HCT116 (cell line): ENCODE measurements around the gene SLC39A5. TPM values are rescaled to one million over a fixed set of nuclear protein-coding genes. Genes with fewer than 3 reads are reported as not detected.

Experiments used
- ATAC-seq: fragments of 200-7000 bp; cut with Tn5 transposase; 2 replicates; pipeline ENCODE4 v1.9.1; 2020; ENCODE audit warnings: mild to moderate bottlenecking, moderate library complexity
- BruUV-seq: library from RNA; stranded (reverse); fragments of 400-500 nt; replicated peaks from 2 replicates; lab custom pipeline; 2021; lab: Mats Ljungman, UMichigan
- CTCF ChIA-PET: fragments of 300-600 bp; sonication (Branson Sonifier 250); formaldehyde crosslinking; loops from one replicate; lab custom pipeline; 2021; ENCODE audit warnings: antibody characterized with exemption; lab: Charles Lee
- POLR2A ChIA-PET: fragments of 300-600, 350-600 bp; sonication (Branson Sonifier 250); formaldehyde crosslinking; loops from one replicate; lab custom pipeline; 2021; ENCODE audit warnings: antibody characterized with exemption; lab: Charles Lee
- RAD21 ChIA-PET, 2 experiments: fragments of 300-600 bp; sonication (Branson Sonifier 250); formaldehyde crosslinking; loops; one replicate each; lab custom pipeline; 2023; ENCODE audit warnings: low total read pairs in 2 of 2; ENCODE audit not compliant: uncharacterized antibody in 2 of 2, unreplicated experiment in 2 of 2, low non-redundant PET in 1 of 2; lab: Charles Lee
- DNase-seq: peaks from one replicate; pipeline ENCODE4 v3.0.0-alpha.2; 2010; ENCODE audit warnings: low read depth, low spot score
- H2AFZ ChIP-seq: fragments of 200-600 bp; shearing (Covaris generic), sonication (generic); 2 replicates; pipeline ENCODE4 v1.6.1; 2017; ENCODE audit warnings: low read depth, mixed run types, mixed read lengths, antibody characterized with exemption, low read length; ENCODE audit not compliant: poor library complexity, severe bottlenecking
- H3K27ac ChIP-seq: 2 replicates; pipeline ENCODE4 v1.5.1; 2012; ENCODE audit warnings: low read depth, low read length
- H3K27me3 ChIP-seq: fragments of 200-600 bp; sonication (generic); 2 replicates; pipeline ENCODE4 v1.6.1; 2016; ENCODE audit warnings: mixed run types, low read length, mixed read lengths; ENCODE audit not compliant: insufficient read depth
- H3K36me3 ChIP-seq, 2 experiments: fragments of 200-500 bp in 1 of 2; fragments of 200-600 bp in 1 of 2; sonication (Bioruptor generic) in 1 of 2; sonication (generic) in 1 of 2; 2 replicates each; pipeline versions ENCODE4 v1.5.1 to v1.6.1; 2014 to 2016; ENCODE audit warnings: low read length in 2 of 2, inconsistent platforms in 1 of 2, mixed read lengths in 1 of 2, mixed run types in 1 of 2; ENCODE audit not compliant: insufficient read depth in 2 of 2, control insufficient read depth in 1 of 2
- H3K4me1 ChIP-seq, 2 experiments: fragments of 200-600 bp in 1 of 2; sonication (generic) in 1 of 2; 2 replicates each; pipeline versions ENCODE4 v1.5.1 to v1.6.1; 2012 to 2017; ENCODE audit warnings: low read length in 2 of 2, inconsistent platforms in 1 of 2, mild to moderate bottlenecking in 1 of 2, mixed read lengths in 1 of 2, mixed run types in 1 of 2, moderate library complexity in 1 of 2; ENCODE audit not compliant: insufficient read depth in 2 of 2, control insufficient read depth in 1 of 2
- H3K4me2 ChIP-seq: fragments of 200-600 bp; sonication (generic); 2 replicates; pipeline ENCODE4 v1.6.1; 2017; ENCODE audit warnings: mixed run types, low read length, mixed read lengths
- H3K4me3 ChIP-seq, 2 experiments: fragments of 200-600 bp in 1 of 2; sonication (generic) in 1 of 2; replicated peaks in 1 of 2; 2 replicates each; pipeline ENCODE4 v1.5.1; 2011 to 2016; ENCODE audit warnings: low read length in 2 of 2, control low read depth in 1 of 2, low read depth in 1 of 2, mild to moderate bottlenecking in 1 of 2, mixed read lengths in 1 of 2, mixed run types in 1 of 2
- H3K79me2 ChIP-seq: fragments of 200-600 bp; sonication (generic); 2 replicates; pipeline ENCODE4 v1.6.1; 2017; ENCODE audit warnings: mild to moderate bottlenecking, mixed run types, low read length, moderate library complexity, mixed read lengths; ENCODE audit not compliant: insufficient read depth
- H3K9ac ChIP-seq: fragments of 200-600 bp; sonication (generic); 2 replicates; pipeline ENCODE4 v1.6.1; 2016; ENCODE audit warnings: low read length, mixed read lengths
- H3K9me2 ChIP-seq: fragments of 200-600 bp; sonication (generic), shearing (Covaris generic); 2 replicates; pipeline ENCODE4 v1.6.1; 2017; ENCODE audit warnings: mixed run types, mild to moderate bottlenecking, moderate library complexity; ENCODE audit not compliant: insufficient read depth
- H3K9me3 ChIP-seq, 2 experiments: fragments of 200-500 bp in 1 of 2; fragments of 200-600 bp in 1 of 2; sonication (Bioruptor generic) in 1 of 2; sonication (generic) in 1 of 2; 2 replicates each; pipeline ENCODE4 v1.6.1; 2014 to 2017; ENCODE audit warnings: low read length in 2 of 2, mixed read lengths in 2 of 2, inconsistent platforms in 1 of 2, low read depth in 1 of 2, mild to moderate bottlenecking in 1 of 2, mixed run types in 1 of 2, moderate library complexity in 1 of 2; ENCODE audit not compliant: control insufficient read depth in 1 of 2, insufficient read depth in 1 of 2
- H4K20me1 ChIP-seq: fragments of 200-600 bp; sonication (generic), shearing (Covaris generic); 2 replicates; pipeline ENCODE4 v1.6.1; 2017; ENCODE audit warnings: mixed run types, mild to moderate bottlenecking, moderate library complexity; ENCODE audit not compliant: insufficient read depth
- ATF3 ChIP-seq: IDR thresholded peaks from 2 replicates; pipeline ENCODE4 v1.6.1; 2012
- CBX3 ChIP-seq: IDR thresholded peaks from 2 replicates; pipeline ENCODE4 v1.6.1; 2012; ENCODE audit warnings: low read depth
- CEBPB ChIP-seq: IDR thresholded peaks from 2 replicates; pipeline ENCODE4 v1.6.1; 2012; ENCODE audit warnings: low read depth
- EGR1 ChIP-seq: IDR thresholded peaks from 2 replicates; pipeline ENCODE4 v1.6.1; 2012; ENCODE audit warnings: low read depth
- ELF1 ChIP-seq: IDR thresholded peaks from 2 replicates; pipeline ENCODE4 v1.6.1; 2012; ENCODE audit warnings: low read depth, borderline replicate concordance
- EZH2phosphoT487 ChIP-seq: fragments of 200-600 bp; IDR thresholded peaks from 2 replicates; pipeline ENCODE4 v1.6.1; 2018; ENCODE audit warnings: antibody characterized with exemption, borderline replicate concordance
- JUND ChIP-seq: IDR thresholded peaks from 2 replicates; pipeline ENCODE4 v1.6.1; 2012
- POLR2A ChIP-seq: IDR thresholded peaks from 2 replicates; pipeline ENCODE4 v1.7.0; 2011; ENCODE audit warnings: borderline replicate concordance; ENCODE audit not compliant: insufficient read depth, insufficient read length; ENCODE audit errors: extremely low read depth
- POLR2AphosphoS5 ChIP-seq: IDR thresholded peaks from 2 replicates; pipeline ENCODE4 v1.6.1; 2011; ENCODE audit warnings: mild to moderate bottlenecking, low read depth, low read length, moderate library complexity
- RAD21 ChIP-seq: IDR thresholded peaks from 2 replicates; pipeline ENCODE4 v1.6.1; 2012; ENCODE audit warnings: low read depth, mild to moderate bottlenecking
- SP1 ChIP-seq: IDR thresholded peaks from 2 replicates; pipeline ENCODE4 v1.6.1; 2012; ENCODE audit warnings: low read depth
- SRF ChIP-seq: IDR thresholded peaks from 2 replicates; pipeline ENCODE4 v1.6.1; 2012; ENCODE audit warnings: low read depth
- TCF7L2 ChIP-seq: IDR thresholded peaks from 2 replicates; pipeline ENCODE4 v1.7.0; 2011; ENCODE audit warnings: borderline replicate concordance, inconsistent platforms; ENCODE audit not compliant: insufficient read depth, insufficient read length; ENCODE audit errors: extremely low read depth
- YY1 ChIP-seq: IDR thresholded peaks from 2 replicates; pipeline ENCODE4 v1.6.1; 2011; ENCODE audit warnings: low read length, low read depth, moderate library complexity, mild to moderate bottlenecking; ENCODE audit not compliant: insufficient replicate concordance; ENCODE audit errors: extremely low read depth
- ZBTB33 ChIP-seq: IDR thresholded peaks from 2 replicates; pipeline ENCODE4 v1.6.1; 2011; ENCODE audit warnings: mild to moderate bottlenecking, low read length, moderate library complexity; ENCODE audit not compliant: insufficient replicate concordance; ENCODE audit errors: extremely low read depth
- ZFX ChIP-seq: fragments of 450-650 bp; IDR thresholded peaks from 2 replicates; pipeline ENCODE4 v1.6.1; 2017
- ZNF274 ChIP-seq: fragments of 200-500 bp; sonication (Bioruptor generic); IDR thresholded peaks from 2 replicates; pipeline ENCODE4 v1.6.1; 2014; ENCODE audit warnings: mild to moderate bottlenecking, low read depth, low read length, inconsistent platforms
- intact Hi-C: fragments of 100-400 bp; cut with micrococcal nuclease; formaldehyde crosslinking; loops from 2 replicates; pipeline ENCODE4 v1.10.0; 2022
- total RNA-seq: library from RNA; stranded (reverse); gene quantifications from one replicate; pipeline ENCODE4 v1.2.1, GENCODE V29; 2021; ENCODE audit not compliant: unreplicated experiment
- TF ChIP-seq, protein P1 (sequence below), 3 experiments: fragments of 200-600 bp in 1 of 3; sonication (generic) in 1 of 3; IDR thresholded peaks in 2 of 3; conservative IDR thresholded peaks in 1 of 3; 2 replicates each; pipeline ENCODE4 v1.5.1; 2012 to 2017; ENCODE audit warnings: low read depth in 2 of 3, low read length in 2 of 3, antibody characterized with exemption in 1 of 3, borderline replicate concordance in 1 of 3, control low read depth in 1 of 3, mild to moderate bottlenecking in 1 of 3, mixed read lengths in 1 of 3, mixed run types in 1 of 3, moderate library complexity in 1 of 3; ENCODE audit not compliant: insufficient read depth in 1 of 3
- TF ChIP-seq, protein P2 (sequence below): IDR thresholded peaks from 2 replicates; pipeline ENCODE4 v1.6.1; 2012
- TF ChIP-seq, protein P3 (sequence below): IDR thresholded peaks from 2 replicates; pipeline ENCODE4 v1.6.1; 2012; ENCODE audit warnings: low read depth

Gene SLC39A5
- total RNA-seq, 1 experiment from 2014 or later: 0.66 TPM

DNA sequence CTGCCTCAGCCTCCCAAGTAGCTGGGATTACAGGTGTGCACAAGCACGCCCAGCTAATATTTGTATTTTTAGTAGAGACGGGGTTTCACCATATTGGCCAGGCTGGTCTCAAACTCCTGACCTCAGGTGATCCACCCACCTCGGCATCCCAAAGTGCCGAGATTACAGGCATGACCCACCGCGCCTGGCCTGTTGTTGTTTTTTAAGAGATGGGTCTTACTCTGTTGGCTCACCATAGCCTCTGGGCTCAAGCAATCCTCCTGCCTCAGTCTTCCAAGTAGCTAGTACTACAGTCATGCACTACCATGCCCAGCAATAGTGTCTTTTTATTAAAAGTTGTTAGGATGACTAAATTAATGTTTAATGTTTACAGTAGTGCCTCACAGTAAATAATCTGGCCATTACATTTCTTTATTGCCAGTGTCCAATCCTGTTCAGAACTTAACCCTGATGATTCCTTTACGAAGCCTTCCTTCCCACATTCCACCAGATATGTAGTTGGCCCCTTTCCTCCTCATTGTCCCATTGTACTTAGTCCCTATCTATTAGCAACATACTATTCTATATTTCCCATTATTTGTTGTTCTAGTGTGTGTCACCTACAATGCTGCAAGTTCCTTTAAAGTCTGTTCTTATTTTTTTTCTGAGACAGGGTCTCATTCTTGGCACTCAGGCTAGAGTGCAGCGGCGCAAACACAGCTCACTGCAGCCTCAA, 31.8 kb upstream of the SLC39A5 start:
- Histone ChIP-seq H3K4me1 (peaks cover 0 to 3% of the 10 kb centered on the region in 2 experiments; a peak in 1 of 4 replicates), H3K4me2 (no peak overlapping the region), H3K9me3 (no peaks in the 10 kb centered on the region), H3K9me2 (no peaks in the 10 kb centered on the region), H3K79me2 (no peaks in the 10 kb centered on the region), H3K9ac (no peak overlapping the region), H3K36me3 (no peaks in the 10 kb centered on the region), H3K4me3 (no peak overlapping the region), H3K27me3 (no peaks in the 10 kb centered on the region), H2AFZ (no peak overlapping the region), H3K27ac (no peak overlapping the region), H4K20me1 (no peaks in the 10 kb centered on the region)
- POLR2A ChIA-PET: no interaction called here
- ATAC-seq: no peak
- CTCF ChIA-PET: no interaction called here
- RAD21 ChIA-PET: no interaction called here
- no TSS peak for BruUV-seq
- DNase-seq: no peak
- no peak for TF ChIP-seq TCF7L2
- no peak for TF ChIP-seq SRF
- TF ChIP-seq ATF3: no peak
- TF ChIP-seq, protein P1, sequence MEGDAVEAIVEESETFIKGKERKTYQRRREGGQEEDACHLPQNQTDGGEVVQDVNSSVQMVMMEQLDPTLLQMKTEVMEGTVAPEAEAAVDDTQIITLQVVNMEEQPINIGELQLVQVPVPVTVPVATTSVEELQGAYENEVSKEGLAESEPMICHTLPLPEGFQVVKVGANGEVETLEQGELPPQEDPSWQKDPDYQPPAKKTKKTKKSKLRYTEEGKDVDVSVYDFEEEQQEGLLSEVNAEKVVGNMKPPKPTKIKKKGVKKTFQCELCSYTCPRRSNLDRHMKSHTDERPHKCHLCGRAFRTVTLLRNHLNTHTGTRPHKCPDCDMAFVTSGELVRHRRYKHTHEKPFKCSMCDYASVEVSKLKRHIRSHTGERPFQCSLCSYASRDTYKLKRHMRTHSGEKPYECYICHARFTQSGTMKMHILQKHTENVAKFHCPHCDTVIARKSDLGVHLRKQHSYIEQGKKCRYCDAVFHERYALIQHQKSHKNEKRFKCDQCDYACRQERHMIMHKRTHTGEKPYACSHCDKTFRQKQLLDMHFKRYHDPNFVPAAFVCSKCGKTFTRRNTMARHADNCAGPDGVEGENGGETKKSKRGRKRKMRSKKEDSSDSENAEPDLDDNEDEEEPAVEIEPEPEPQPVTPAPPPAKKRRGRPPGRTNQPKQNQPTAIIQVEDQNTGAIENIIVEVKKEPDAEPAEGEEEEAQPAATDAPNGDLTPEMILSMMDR (IDR thresholded peaks at IDR 0.05 in 2 of 3, conservative IDR thresholded peaks at IDR 0.05 in 1 of 3; ENCODE audit: borderline replicate concordance in 1 of 3, insufficient read depth in 1 of 3, low read depth in 2 of 3, low read length in 2 of 3): no peak
- no peak for TF ChIP-seq ZFX
- TF ChIP-seq CEBPB: no peak
- no peak for TF ChIP-seq YY1
- TF ChIP-seq RAD21: no peak
- TF ChIP-seq, protein P2, sequence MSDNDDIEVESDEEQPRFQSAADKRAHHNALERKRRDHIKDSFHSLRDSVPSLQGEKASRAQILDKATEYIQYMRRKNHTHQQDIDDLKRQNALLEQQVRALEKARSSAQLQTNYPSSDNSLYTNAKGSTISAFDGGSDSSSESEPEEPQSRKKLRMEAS: no peak
- no peak for TF ChIP-seq ZNF274
- no peak for TF ChIP-seq SP1
- no peak for TF ChIP-seq ELF1
- TF ChIP-seq POLR2AphosphoS5: no peak
- no peak for TF ChIP-seq EZH2phosphoT487
- TF ChIP-seq ZBTB33: no peak
- TF ChIP-seq CBX3: no peak
- TF ChIP-seq, protein P3, sequence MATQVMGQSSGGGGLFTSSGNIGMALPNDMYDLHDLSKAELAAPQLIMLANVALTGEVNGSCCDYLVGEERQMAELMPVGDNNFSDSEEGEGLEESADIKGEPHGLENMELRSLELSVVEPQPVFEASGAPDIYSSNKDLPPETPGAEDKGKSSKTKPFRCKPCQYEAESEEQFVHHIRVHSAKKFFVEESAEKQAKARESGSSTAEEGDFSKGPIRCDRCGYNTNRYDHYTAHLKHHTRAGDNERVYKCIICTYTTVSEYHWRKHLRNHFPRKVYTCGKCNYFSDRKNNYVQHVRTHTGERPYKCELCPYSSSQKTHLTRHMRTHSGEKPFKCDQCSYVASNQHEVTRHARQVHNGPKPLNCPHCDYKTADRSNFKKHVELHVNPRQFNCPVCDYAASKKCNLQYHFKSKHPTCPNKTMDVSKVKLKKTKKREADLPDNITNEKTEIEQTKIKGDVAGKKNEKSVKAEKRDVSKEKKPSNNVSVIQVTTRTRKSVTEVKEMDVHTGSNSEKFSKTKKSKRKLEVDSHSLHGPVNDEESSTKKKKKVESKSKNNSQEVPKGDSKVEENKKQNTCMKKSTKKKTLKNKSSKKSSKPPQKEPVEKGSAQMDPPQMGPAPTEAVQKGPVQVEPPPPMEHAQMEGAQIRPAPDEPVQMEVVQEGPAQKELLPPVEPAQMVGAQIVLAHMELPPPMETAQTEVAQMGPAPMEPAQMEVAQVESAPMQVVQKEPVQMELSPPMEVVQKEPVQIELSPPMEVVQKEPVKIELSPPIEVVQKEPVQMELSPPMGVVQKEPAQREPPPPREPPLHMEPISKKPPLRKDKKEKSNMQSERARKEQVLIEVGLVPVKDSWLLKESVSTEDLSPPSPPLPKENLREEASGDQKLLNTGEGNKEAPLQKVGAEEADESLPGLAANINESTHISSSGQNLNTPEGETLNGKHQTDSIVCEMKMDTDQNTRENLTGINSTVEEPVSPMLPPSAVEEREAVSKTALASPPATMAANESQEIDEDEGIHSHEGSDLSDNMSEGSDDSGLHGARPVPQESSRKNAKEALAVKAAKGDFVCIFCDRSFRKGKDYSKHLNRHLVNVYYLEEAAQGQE: no peak
- TF ChIP-seq EGR1: no peak
- no peak for TF ChIP-seq JUND
- no peak for TF ChIP-seq POLR2A
- intact Hi-C loops: no loop called here
